GM19324 (cell line): ENCODE results near the gene ARL17B.
"Not testable (repeated sequence)": the region's sequence is repeated elsewhere in the genome, so short reads cannot be mapped to it uniquely, and the experiment has no call there.

Experiments
- ATAC-seq: cut with Tn5 transposase; IDR thresholded peaks from one replicate; pipeline ENCODE4 v1.9.1; 2021; ENCODE audit warnings: mild to moderate bottlenecking, moderate library complexity; ENCODE audit not compliant: unreplicated experiment, low FRiP score

Gene ARL17B

GRCh38 chr17:46290906-46291546 is 70.5 kb downstream of the ARL17B start:
- ATAC-seq: peak; percentile 84

GRCh38 chr17:46287587-46287986 is 74.0 kb downstream of the ARL17B start:
- not testable (repeated sequence) for ATAC-seq

- not testable (repeated sequence) for ATAC-seq
Observed at GRCh38 chr17:46286764-46287221, 74.8 kb downstream of the ARL17B start.

GRCh38 chr17:46285500-46285899 is 76.1 kb downstream of the ARL17B start:
- not testable (repeated sequence) for ATAC-seq

GRCh38 chr17:46284467-46284866 is 77.1 kb downstream of the ARL17B start:
- ATAC-seq: not testable (repeated sequence)

- ATAC-seq: not testable (repeated sequence)
Observed at GRCh38 chr17:46282635-46283034, 78.9 kb downstream of the ARL17B start.

- not testable (repeated sequence) for ATAC-seq
Observed at GRCh38 chr17:46281336-46281735, 80.2 kb downstream of the ARL17B start.

GRCh38 chr17:46276728-46277479 is 84.7 kb downstream of the ARL17B start:
- not testable (repeated sequence) for ATAC-seq

GRCh38 chr17:46274238-46274637 is 87.3 kb downstream of the ARL17B start:
- ATAC-seq: no peak

- ATAC-seq: no peak
Observed at GRCh38 chr17:46273541-46274236, 87.9 kb downstream of the ARL17B start.

- ATAC-seq: no peak
Observed at GRCh38 chr17:46270032-46270431, 91.5 kb downstream of the ARL17B start.

- ATAC-seq: peak; percentile 88
Observed at GRCh38 chr17:46266656-46267544, 94.7 kb downstream of the ARL17B start.

- ATAC-seq: peak; percentile 2
Observed at GRCh38 chr17:46266063-46266655, 95.4 kb downstream of the ARL17B start.

- ATAC-seq: no peak
Observed at GRCh38 chr17:46264456-46265198, 96.9 kb downstream of the ARL17B start.

- ATAC-seq: no peak
Observed at GRCh38 chr17:46262271-46262670, 99.3 kb downstream of the ARL17B start.

- not testable (repeated sequence) for ATAC-seq
Observed at GRCh38 chr17:46259845-46260661, 101.5 kb downstream of the ARL17B start.

GRCh38 chr17:46256369-46256768 is 105.2 kb downstream of the ARL17B start:
- ATAC-seq: not testable (repeated sequence)

- ATAC-seq: not testable (repeated sequence)
Observed at GRCh38 chr17:46254215-46254614, 107.4 kb downstream of the ARL17B start.
